H9 (cell line): ENCODE data around the gene APOL6. TPM values are rescaled to one million over a fixed set of nuclear protein-coding genes. Genes with fewer than 3 reads are reported as not detected.

Experiments
- DNase-seq: peaks from one replicate; pipeline ENCODE4 v3.0.0-alpha.2; 2017
- H2AFZ ChIP-seq: one replicate; pipeline ENCODE4 v1.6.1; 2013; ENCODE audit warnings: mild to moderate bottlenecking, low read length, control low read depth, moderate library complexity
- H2AK5ac ChIP-seq: 2 replicates; pipeline ENCODE4 v1.6.1; 2013; ENCODE audit warnings: low read length, control low read depth, mixed read lengths; ENCODE audit not compliant: insufficient read length
- H2BK120ac ChIP-seq: one replicate; pipeline ENCODE4 v1.6.1; 2013; ENCODE audit warnings: low read depth, mild to moderate bottlenecking, low read length, control low read depth, inconsistent platforms; ENCODE audit not compliant: poor library complexity, severe bottlenecking
- H2BK12ac ChIP-seq: 2 replicates; pipeline ENCODE4 v1.6.1; 2013; ENCODE audit warnings: low read length, control low read depth, mixed read lengths, low read depth; ENCODE audit not compliant: insufficient read length
- H2BK15ac ChIP-seq: 2 replicates; pipeline ENCODE4 v1.6.1; 2013; ENCODE audit warnings: low read depth, low read length, control low read depth
- H2BK20ac ChIP-seq: one replicate; pipeline ENCODE4 v1.6.1; 2013; ENCODE audit warnings: low read depth, mild to moderate bottlenecking, low read length, control low read depth, inconsistent platforms; ENCODE audit not compliant: poor library complexity, severe bottlenecking
- H2BK5ac ChIP-seq: 2 replicates; pipeline ENCODE4 v1.6.1; 2013; ENCODE audit warnings: low read length, control low read depth, mixed read lengths; ENCODE audit not compliant: insufficient read length
- H3K14ac ChIP-seq: 2 replicates; pipeline ENCODE4 v1.6.1; 2013; ENCODE audit warnings: low read length, control low read depth; ENCODE audit not compliant: insufficient read depth
- H3K18ac ChIP-seq: 2 replicates; pipeline ENCODE4 v1.6.1; 2013; ENCODE audit warnings: low read depth, mild to moderate bottlenecking, mixed read lengths, low read length, control low read depth; ENCODE audit not compliant: insufficient read length
- H3K23ac ChIP-seq: 2 replicates; pipeline ENCODE4 v1.6.1; 2013; ENCODE audit warnings: low read length, control low read depth, mixed read lengths, low read depth; ENCODE audit not compliant: insufficient read length
- H3K23me2 ChIP-seq: 2 replicates; pipeline ENCODE4 v1.6.1; 2013; ENCODE audit warnings: low read depth, mild to moderate bottlenecking, mixed read lengths, low read length, control low read depth; ENCODE audit not compliant: insufficient read length, poor library complexity, severe bottlenecking
- H3K27ac ChIP-seq: 2 replicates; pipeline ENCODE4 v1.5.1; 2013; ENCODE audit warnings: low read length, control low read depth, mixed read lengths, low read depth; ENCODE audit not compliant: insufficient read length
- H3K27me3 ChIP-seq: 2 replicates; pipeline ENCODE4 v1.6.1; 2013; ENCODE audit warnings: low read length, control low read depth, inconsistent platforms; ENCODE audit not compliant: insufficient read depth
- H3K4ac ChIP-seq: 2 replicates; pipeline ENCODE4 v1.6.1; 2013; ENCODE audit warnings: low read depth, mild to moderate bottlenecking, control low read depth, inconsistent platforms, low read length, moderate library complexity
- H3K4me1 ChIP-seq: 2 replicates; pipeline ENCODE4 v1.6.1; 2013; ENCODE audit warnings: low read length, control low read depth, inconsistent platforms; ENCODE audit not compliant: insufficient read depth
- H3K4me2 ChIP-seq: 2 replicates; pipeline ENCODE4 v1.6.1; 2013; ENCODE audit warnings: low read length, control low read depth, mixed read lengths; ENCODE audit not compliant: insufficient read length, insufficient read depth
- H3K56ac ChIP-seq: 2 replicates; pipeline ENCODE4 v1.6.1; 2013; ENCODE audit warnings: low read depth, mild to moderate bottlenecking, mixed read lengths, low read length, control low read depth; ENCODE audit not compliant: insufficient read length
- H3K79me1 ChIP-seq: 2 replicates; pipeline ENCODE4 v1.6.1; 2013; ENCODE audit warnings: low read depth, mild to moderate bottlenecking, moderate library complexity, low read length, control low read depth, inconsistent platforms; ENCODE audit not compliant: insufficient read depth, poor library complexity, severe bottlenecking
- H3K79me2 ChIP-seq: 2 replicates; pipeline ENCODE4 v1.6.1; 2013; ENCODE audit warnings: low read length, control low read depth, inconsistent platforms; ENCODE audit not compliant: insufficient read depth
- H3K9ac ChIP-seq: 2 replicates; pipeline ENCODE4 v1.6.1; 2013; ENCODE audit warnings: low read length, control low read depth, mixed read lengths; ENCODE audit not compliant: insufficient read length; ENCODE audit errors: extremely low read depth
- H3K9me3 ChIP-seq: one replicate; pipeline ENCODE4 v1.6.1; 2013; ENCODE audit warnings: low read depth, low read length, inconsistent platforms; ENCODE audit not compliant: control insufficient read depth
- H3T11ph ChIP-seq: one replicate; pipeline ENCODE4 v1.6.1; 2013; ENCODE audit warnings: mild to moderate bottlenecking, low read length, control low read depth, inconsistent platforms
- H4K20me1 ChIP-seq: one replicate; pipeline ENCODE4 v1.6.1; 2013; ENCODE audit not compliant: control insufficient read depth, insufficient read length, insufficient read depth
- H4K5ac ChIP-seq: 2 replicates; pipeline ENCODE4 v1.6.1; 2013; ENCODE audit warnings: low read depth, mild to moderate bottlenecking, mixed read lengths, low read length, control low read depth; ENCODE audit not compliant: insufficient read length
- H4K8ac ChIP-seq: replicated peaks from 2 replicates; pipeline ENCODE4 v1.6.1; 2013; ENCODE audit warnings: low read length, control low read depth, mixed read lengths, low read depth; ENCODE audit not compliant: insufficient read length
- H4K91ac ChIP-seq: 2 replicates; pipeline ENCODE4 v1.6.1; 2013; ENCODE audit warnings: low read depth, mild to moderate bottlenecking, moderate library complexity, mixed read lengths, low read length, control low read depth; ENCODE audit not compliant: insufficient read length
- H3K27ac Mint-ChIP-seq, 3 experiments: 2 replicates in 2 of 3; 3 replicates in 1 of 3; pipeline ENCODE4 v1.8.0; 2020 to 2021; ENCODE audit warnings: mixed read lengths in 3 of 3, mild to moderate bottlenecking in 1 of 3, moderate library complexity in 1 of 3
- H3K27me3 Mint-ChIP-seq: 2 replicates; pipeline ENCODE4 v1.8.0; 2021; ENCODE audit warnings: low read depth, mild to moderate bottlenecking, moderate library complexity, mixed read lengths
- H3K36me3 Mint-ChIP-seq, 3 experiments: 2 replicates in 2 of 3; 3 replicates in 1 of 3; pipeline ENCODE4 v1.8.0; 2020 to 2021; ENCODE audit warnings: low read depth in 3 of 3, mixed read lengths in 3 of 3; ENCODE audit not compliant: insufficient read depth in 1 of 3
- H3K4me1 Mint-ChIP-seq, 2 experiments: 2 replicates each; pipeline ENCODE4 v1.8.0; 2020; ENCODE audit warnings: mixed read lengths in 2 of 2
- H3K4me3 Mint-ChIP-seq, 2 experiments: 2 replicates in 1 of 2; 3 replicates in 1 of 2; pipeline ENCODE4 v1.8.0; 2020 to 2021; ENCODE audit warnings: mild to moderate bottlenecking in 2 of 2, mixed read lengths in 2 of 2, moderate library complexity in 1 of 2
- H3K9me3 Mint-ChIP-seq, 2 experiments: 2 replicates in 1 of 2; 3 replicates in 1 of 2; pipeline ENCODE4 v1.8.0; 2020; ENCODE audit warnings: mild to moderate bottlenecking in 2 of 2, mixed read lengths in 2 of 2, moderate library complexity in 1 of 2
- WGBS: extraction: QIAGEN DNeasy Blood & Tissue Kit; methylation state at CpG from one replicate; pipeline ENCODE4 v1.1.7; 2013; ENCODE audit warnings: missing lambda C conversion rate, low lambda C conversion rate, mixed read lengths; ENCODE audit not compliant: insufficient read length; ENCODE audit errors: extremely low coverage; 5-methylcytosine and 5-hydroxymethylcytosine counted together
- total RNA-seq: library from RNA; stranded (reverse); gene quantifications from 2 replicates; pipeline ENCODE4 v1.2.1, GENCODE V29; 2021
- TF ChIP-seq, protein P1 (sequence below): fragments of 200-600 bp; sonication (generic); conservative IDR thresholded peaks from 3 replicates; pipeline ENCODE4 v1.8.0; 2021; ENCODE audit warnings: antibody characterized with exemption, mild to moderate bottlenecking

APOL6 gene
- total RNA-seq, 1 experiment from 2014 or later: 0.07 TPM

DNA sequence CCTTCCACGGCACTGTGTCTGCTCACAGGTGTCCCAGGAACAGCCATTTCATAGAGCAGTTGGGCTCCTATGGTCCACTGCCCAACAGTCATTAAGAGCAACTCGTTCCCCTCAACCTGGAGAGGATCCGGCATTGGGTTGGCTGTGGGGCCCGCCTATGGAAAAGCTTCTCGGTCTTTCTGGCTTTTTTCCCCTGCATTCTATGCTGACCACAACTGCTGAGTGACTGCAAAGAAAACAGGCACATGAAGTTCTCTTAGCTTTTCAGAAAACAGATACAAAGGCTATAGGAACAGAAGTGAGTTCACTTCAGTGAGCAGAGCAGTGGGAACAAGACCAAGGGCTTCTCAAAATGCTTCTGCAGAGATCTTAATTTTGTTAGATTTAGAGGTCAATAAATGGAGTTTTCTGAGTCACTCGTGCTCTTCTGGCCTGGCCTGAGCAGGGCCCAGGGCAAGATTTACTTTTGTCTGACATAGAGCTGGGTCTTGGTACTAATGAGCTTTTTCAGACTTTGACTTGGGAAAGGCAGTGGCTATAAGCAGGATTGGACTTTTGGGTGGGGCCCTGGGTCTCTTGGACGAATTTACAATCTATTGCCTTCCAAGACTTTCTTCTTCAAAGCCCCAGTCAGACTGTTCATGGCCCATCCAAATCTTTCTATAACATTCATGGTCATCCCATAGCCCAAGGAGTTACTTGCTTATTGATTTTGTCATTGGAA lies 55.8 kb downstream of the APOL6 start:
- no CpG with 5 or more reads among the region's 7 CpGs for WGBS
- no peak overlapping the region for H4K91ac ChIP-seq
- H3K79me2 ChIP-seq: no peaks in the 10 kb centered on the region
- Mint-ChIP-seq H3K4me3 (no peak overlapping the region), H3K27ac (no peak overlapping the region), H3K9me3 (no peaks in the 10 kb centered on the region; a peak in 1 of 5 replicates), H3K27me3 (peaks cover 4% of the 10 kb centered on the region), H3K36me3 (no peaks in the 10 kb centered on the region), H3K4me1 (no peaks in the 10 kb centered on the region)
- H3K9me3 ChIP-seq: no peaks in the 10 kb centered on the region
- H4K20me1 ChIP-seq: no peaks in the 10 kb centered on the region
- H3K27me3 ChIP-seq: no peaks in the 10 kb centered on the region
- H3K23me2 ChIP-seq: no peaks in the 10 kb centered on the region
- no peak overlapping the region for H3K4ac ChIP-seq
- H3K4me2 ChIP-seq: no peak overlapping the region
- H3K4me1 ChIP-seq: no peaks in the 10 kb centered on the region
- no peak overlapping the region for H3K27ac ChIP-seq
- H2AK5ac ChIP-seq: no peak overlapping the region
- H3K56ac ChIP-seq: no peak overlapping the region
- no peak overlapping the region for H2BK20ac ChIP-seq
- H3T11ph ChIP-seq: no peak overlapping the region
- no peak overlapping the region for H2AFZ ChIP-seq
- no peak overlapping the region for H4K8ac ChIP-seq
- no peak overlapping the region for H4K5ac ChIP-seq
- no peak overlapping the region for H3K23ac ChIP-seq
- H3K9ac ChIP-seq: no peak overlapping the region
- no peak overlapping the region for H2BK120ac ChIP-seq
- no peak overlapping the region for H3K18ac ChIP-seq
- H2BK15ac ChIP-seq: no peak overlapping the region
- DNase-seq: no peak
- TF ChIP-seq, protein P1, sequence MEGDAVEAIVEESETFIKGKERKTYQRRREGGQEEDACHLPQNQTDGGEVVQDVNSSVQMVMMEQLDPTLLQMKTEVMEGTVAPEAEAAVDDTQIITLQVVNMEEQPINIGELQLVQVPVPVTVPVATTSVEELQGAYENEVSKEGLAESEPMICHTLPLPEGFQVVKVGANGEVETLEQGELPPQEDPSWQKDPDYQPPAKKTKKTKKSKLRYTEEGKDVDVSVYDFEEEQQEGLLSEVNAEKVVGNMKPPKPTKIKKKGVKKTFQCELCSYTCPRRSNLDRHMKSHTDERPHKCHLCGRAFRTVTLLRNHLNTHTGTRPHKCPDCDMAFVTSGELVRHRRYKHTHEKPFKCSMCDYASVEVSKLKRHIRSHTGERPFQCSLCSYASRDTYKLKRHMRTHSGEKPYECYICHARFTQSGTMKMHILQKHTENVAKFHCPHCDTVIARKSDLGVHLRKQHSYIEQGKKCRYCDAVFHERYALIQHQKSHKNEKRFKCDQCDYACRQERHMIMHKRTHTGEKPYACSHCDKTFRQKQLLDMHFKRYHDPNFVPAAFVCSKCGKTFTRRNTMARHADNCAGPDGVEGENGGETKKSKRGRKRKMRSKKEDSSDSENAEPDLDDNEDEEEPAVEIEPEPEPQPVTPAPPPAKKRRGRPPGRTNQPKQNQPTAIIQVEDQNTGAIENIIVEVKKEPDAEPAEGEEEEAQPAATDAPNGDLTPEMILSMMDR: no peak
- H3K79me1 ChIP-seq: no peaks in the 10 kb centered on the region
- H2BK5ac ChIP-seq: no peak overlapping the region
- no peak overlapping the region for H3K14ac ChIP-seq
- H2BK12ac ChIP-seq: no peak overlapping the region
